HT1080 (cell line): ENCODE measurements around the gene C20orf144. TPM values are rescaled to one million over a fixed set of nuclear protein-coding genes. Genes with fewer than 3 reads are reported as not detected.

Experiments
- DNase-seq: peaks from one replicate; pipeline ENCODE4 v3.0.0-alpha.2; 2015; ENCODE audit warnings: low read depth
- total RNA-seq: library from RNA; depleted of rRNA; stranded (reverse); fragments of >200 nt; shearing (Covaris generic); gene quantifications from 2 replicates; pipeline ENCODE4 v1.2.3, GENCODE V29; 2014

Gene C20orf144
- total RNA-seq, 1 experiment from 2014 or later, result 0.16 TPM

GRCh38 chr20:33649201-33649681 lies 12.9 kb upstream of the C20orf144 start:
- no peak for DNase-seq

- no peak for DNase-seq
Measured at GRCh38 chr20:33650111-33650752, 11.9 kb upstream of the C20orf144 start.

- DNase-seq, result no peak
Measured at GRCh38 chr20:33650753-33651561, 11.2 kb upstream of the C20orf144 start.

- DNase-seq, result no peak
Measured at GRCh38 chr20:33651562-33652048, 10.5 kb upstream of the C20orf144 start.

DNA sequence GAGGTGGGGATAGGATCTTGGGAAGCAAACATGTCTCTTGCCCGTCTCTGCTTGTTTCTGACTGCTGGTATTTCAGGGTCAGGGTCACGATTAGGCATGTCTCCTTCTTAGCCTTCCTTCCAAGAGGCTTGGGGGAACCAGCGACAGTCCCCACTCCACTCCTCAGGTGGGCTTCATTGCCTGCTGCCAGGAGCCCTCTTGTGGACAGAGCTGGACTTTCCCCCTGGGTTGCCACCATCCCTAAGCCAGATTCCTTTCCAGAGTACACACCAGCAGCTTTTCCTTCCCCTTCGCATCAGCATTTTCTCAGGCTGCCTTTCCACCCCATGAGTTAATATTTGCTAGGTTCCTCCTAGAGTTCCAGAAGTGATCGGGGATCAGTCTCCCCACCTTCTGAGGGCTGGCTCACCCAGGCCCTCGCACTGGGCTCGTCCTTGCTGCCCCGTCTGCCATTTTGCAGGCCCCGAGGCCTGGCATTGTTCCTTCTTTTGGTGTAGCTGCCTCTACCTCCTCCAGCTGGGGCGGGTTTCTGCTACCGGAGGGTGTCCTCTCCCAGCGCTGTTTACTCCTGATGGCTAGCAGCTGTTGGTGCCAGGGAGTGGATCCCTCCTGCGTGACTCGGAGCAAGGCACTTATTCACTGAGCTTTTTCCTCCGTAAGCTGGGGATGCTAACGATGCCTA lies 8.8 kb upstream of the C20orf144 start:
- DNase-seq, result peak; percentile 61

- no peak for DNase-seq
Measured at GRCh38 chr20:33653900-33654596, 8.1 kb upstream of the C20orf144 start.

GRCh38 chr20:33654680-33655161 lies 7.4 kb upstream of the C20orf144 start:
- no peak for DNase-seq

DNA sequence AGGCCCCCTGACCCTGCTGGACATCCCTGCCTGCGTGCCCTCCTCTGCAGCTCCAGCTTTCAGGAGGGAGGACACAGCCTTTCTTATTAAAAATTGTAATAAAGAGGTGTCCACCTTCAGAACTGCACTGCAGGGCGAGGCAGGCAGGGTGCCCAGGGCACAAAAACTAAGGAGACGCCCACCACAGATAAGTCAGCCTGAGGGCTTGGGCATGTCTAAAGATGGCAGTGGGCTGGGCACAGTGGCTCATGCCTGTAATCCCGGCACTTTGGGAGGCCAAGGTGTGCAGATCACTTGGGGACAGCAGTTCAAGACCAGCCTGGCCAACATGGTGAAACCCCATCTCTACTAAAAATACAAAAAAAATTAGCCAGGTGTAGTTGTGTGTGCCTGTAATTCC lies 7.0 kb upstream of the C20orf144 start:
- no peak for DNase-seq

- no peak for DNase-seq
Measured at GRCh38 chr20:33656010-33656782, 5.9 kb upstream of the C20orf144 start.

DNA sequence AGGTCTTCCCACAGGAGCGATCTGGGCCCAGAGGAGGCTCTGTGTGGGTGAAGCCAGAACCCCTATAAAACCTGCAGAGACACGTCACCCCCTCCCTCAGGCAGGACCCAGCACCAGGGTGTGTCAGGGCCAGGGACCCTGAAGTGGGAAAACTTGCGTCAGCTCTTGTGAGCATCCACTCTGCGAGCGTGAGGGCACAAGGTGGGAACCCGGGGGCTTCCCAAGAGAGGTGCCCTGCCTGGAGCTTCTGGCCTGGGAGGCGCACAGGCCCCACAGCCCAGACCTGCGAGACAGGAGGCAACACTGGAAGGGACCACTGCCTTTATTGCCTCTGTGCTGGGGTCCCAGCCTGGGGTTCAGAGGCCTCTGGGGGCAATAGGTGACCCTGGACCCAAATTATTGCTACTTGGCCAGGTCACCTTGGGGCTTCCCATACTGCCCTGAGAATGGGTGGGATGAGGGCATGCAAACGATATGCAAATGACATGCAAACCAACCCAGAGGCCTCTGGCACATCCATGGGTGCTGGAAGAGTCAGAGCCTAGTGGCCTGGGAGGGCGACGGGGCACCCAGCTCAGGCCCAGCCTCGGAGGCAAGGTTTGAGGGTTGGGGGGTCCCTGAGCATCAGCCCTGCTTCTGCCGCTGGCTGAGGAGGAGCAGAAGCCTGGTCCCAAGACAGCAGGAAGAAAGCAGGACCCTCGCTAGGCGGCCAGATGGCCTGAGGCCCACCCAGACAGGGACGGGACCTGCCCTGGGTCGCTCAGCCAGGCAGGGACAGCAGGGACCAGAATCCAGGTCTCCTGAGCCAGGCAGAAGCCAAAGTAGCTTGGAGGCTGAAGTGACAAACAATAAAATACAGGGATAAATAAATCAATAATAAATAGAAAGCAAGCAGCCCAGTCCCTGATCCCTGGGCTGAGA lies 5.1 kb upstream of the C20orf144 start:
- DNase-seq, result no peak

DNA sequence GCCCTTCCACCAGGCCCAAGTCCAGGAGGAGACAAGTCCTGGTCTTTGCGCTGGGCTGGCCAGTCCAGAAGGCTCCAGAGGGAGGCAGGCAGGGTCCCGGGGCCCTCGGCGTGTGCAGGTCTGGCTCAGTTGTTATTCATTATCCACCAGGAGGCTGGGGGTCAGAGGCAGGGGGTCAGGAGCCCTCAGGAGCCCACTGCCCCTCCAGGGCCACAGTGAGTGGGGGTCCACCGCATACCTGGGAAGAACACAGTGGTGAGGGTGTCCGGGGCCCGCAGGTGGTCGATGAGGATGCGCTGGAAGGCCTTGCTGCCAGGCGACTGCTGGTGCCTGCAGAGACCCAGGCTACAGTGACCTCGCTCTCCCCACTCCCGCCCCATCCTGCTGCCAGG lies 4.4 kb upstream of the C20orf144 start:
- DNase-seq, result no peak

GRCh38 chr20:33658510-33658909 lies 3.6 kb upstream of the C20orf144 start:
- DNase-seq, result no peak

- no peak for DNase-seq
Measured at GRCh38 chr20:33658929-33659328, 3.2 kb upstream of the C20orf144 start.

- no peak for DNase-seq
Measured at GRCh38 chr20:33659341-33660034, 2.6 kb upstream of the C20orf144 start.

DNA sequence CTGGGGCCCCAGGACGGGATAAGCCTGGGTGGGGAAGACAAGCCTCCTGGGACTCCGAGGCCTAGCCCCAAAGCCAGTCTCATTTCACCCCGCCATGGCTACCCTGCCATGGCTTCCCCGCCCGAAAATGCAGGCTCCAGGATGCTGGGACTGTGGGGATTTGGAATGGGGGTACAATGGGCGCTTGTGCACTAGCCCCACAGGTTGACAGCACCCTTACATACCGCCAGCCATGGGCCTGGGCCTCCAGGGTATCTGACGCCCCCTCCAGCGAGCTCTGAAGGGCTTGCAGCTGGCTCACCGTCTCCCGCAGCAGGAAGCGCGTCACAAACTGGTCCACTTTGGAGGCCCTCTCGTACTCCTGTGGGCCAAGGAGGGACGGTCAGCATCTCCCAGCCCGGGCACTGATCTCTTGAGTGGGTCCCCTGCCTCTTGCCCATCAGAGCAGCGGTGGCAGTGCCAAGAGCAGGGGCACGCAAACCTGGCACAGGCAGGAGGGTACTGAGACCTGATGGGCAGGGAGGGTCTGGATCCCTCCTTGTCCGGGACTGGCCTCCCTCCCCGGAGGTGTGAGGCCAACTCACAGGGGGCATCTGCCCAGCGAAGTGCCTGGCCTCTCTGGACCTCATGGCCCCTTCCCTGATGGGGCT lies 2.0 kb upstream of the C20orf144 start:
- no peak for DNase-seq

GRCh38 chr20:33660685-33661058 lies 1.5 kb upstream of the C20orf144 start:
- no peak for DNase-seq

DNA sequence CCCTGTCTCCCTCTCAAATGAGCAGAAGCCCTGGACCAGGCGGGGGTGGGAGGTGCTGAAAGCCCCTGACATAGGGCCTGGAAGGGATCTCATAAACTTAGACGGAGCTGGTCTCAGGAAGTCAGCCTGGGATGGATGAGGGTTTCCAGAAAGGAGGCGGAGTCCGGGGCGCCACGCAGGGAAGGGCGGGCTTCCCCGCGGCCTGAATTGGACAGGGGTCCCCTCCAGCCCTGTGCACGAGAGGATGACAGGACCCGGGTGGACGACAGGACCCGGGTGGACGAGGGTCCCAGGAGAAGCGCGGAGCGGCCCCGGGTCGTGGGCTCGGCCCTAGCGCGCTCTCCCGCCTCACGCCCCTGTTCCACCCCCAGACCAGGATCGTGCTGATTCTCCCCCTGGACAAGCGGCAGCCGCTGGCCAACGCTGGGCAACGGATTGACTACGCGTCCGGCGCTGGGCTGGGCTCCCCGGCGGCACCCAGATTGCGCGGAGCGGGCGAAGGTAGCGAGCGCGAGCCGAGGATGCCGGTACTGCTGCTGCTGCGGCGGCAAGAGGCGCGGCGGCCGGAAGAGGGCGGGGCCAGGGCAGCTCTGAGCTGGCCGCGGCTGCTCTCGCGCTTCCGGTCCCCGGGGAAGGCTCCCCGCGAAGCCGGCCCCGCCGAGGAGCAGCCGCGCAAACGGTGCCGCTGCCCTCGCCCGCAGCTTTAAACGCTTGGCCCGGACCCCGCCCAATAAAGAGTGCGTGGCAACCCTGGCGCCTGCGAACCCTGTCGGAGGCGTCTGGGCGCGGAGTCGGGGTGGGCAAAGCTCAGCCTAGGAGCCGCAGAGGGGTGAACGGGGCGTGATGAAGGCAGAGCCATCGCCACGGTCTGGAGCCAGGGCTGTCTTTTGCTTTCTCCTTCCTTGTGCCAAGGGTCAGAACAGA lies 1.3 kb downstream of the C20orf144 start:
- DNase-seq, result peak; percentile 65
